Esophagus squamous epithelium (tissue), 4 donors: ENCODE results near the gene DISP3.

Experiments
- POLR2A ChIP-seq, 4 donors: fragments of 450-650 bp; IDR thresholded peaks; one replicate each; pipeline ENCODE4 v1.6.1; 2017; ENCODE audit warnings: antibody characterized with exemption in 4 of 4, mild to moderate bottlenecking in 4 of 4, moderate library complexity in 3 of 4
- TF ChIP-seq, protein P1 (sequence below), 6 experiments: fragments of 450-650 bp in 4 of 6; fragments of 200-600 bp in 2 of 6; sonication (generic) in 2 of 6; IDR thresholded peaks; one replicate each; pipeline ENCODE4 v1.5.1; 2016 to 2019; ENCODE audit warnings: antibody characterized with exemption in 6 of 6, mild to moderate bottlenecking in 4 of 6, moderate library complexity in 4 of 6

DNA sequence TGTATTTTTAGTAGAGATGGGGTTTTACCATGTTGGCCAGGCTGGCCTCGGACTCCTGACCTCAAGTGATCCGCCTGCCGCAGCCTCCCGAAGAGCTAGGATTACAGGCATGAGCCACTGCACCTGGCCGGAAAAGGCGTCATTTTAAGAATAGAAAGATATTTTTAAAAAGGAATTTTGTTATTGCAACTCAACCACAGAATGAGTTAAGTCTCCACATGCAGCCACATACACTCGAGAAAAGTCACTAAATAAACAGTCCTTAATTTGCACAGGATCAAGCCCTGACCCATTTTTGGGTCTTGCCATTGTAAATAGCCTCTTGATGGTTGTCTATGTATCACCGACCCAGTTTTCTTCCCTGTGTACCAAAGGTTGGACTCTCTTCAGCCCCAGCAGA is 89.7 kb downstream of the DISP3 start:
- TF ChIP-seq, protein P1, sequence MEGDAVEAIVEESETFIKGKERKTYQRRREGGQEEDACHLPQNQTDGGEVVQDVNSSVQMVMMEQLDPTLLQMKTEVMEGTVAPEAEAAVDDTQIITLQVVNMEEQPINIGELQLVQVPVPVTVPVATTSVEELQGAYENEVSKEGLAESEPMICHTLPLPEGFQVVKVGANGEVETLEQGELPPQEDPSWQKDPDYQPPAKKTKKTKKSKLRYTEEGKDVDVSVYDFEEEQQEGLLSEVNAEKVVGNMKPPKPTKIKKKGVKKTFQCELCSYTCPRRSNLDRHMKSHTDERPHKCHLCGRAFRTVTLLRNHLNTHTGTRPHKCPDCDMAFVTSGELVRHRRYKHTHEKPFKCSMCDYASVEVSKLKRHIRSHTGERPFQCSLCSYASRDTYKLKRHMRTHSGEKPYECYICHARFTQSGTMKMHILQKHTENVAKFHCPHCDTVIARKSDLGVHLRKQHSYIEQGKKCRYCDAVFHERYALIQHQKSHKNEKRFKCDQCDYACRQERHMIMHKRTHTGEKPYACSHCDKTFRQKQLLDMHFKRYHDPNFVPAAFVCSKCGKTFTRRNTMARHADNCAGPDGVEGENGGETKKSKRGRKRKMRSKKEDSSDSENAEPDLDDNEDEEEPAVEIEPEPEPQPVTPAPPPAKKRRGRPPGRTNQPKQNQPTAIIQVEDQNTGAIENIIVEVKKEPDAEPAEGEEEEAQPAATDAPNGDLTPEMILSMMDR (IDR thresholded peaks at IDR 0.05) = no peak
- no peak for TF ChIP-seq POLR2A (IDR thresholded peaks at IDR 0.05)
